ENCODE data around the gene TMEM132D.

Gene TMEM132D

DNA sequence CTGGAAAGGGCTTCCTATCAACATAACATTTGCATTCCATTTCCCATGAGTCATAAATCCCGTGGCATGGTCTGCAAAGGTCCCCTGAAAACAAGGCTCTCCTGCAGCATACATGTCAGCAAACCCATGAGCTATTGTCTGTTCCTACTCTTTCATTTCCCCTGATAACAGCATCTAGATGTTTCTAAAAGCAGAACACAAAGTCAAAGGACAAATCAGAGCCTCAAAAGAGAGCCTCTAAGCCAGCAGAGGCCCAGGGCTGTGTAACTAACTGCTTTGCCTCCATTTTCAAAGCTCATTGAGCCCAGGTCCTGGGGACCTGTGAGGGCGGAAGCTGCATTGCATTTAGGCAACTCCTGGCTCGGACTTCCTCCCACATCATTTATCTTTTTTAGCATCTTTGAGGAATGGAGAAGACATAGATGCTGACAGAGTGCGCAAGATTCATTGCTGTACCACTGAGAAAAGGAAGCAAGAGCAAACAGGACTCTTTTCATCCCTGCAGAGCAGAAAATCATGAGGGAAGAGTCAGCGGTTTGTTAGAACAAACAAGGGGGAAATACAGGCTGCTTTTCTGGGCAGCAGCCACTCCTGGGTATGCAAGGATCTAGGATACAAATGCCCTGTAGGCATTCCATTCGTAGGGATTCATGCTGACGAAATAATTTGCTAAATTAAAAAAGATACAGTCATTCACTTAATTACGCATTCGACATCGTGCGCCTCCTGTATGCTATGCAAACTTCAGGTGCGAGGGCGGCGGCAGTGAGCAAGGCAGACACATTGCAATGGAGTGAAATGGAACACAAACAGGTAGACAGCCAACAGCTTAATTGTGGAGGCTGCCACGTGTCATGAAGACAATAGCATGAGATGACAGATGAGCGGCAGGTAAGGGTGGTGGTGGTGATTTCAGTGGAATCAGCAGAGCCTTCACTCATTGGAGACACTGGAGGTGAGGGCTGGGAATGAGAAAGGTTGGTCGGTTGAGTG lies 131.0 kb downstream of the TMEM132D start:
- no peak for TF ChIP-seq GATA2 (IDR thresholded peaks at IDR 0.05; ENCODE audit: low read depth, low read length)
- TF ChIP-seq GATA3 (IDR thresholded peaks at IDR 0.05; ENCODE audit: low read depth, low read length) = no peak

DNA sequence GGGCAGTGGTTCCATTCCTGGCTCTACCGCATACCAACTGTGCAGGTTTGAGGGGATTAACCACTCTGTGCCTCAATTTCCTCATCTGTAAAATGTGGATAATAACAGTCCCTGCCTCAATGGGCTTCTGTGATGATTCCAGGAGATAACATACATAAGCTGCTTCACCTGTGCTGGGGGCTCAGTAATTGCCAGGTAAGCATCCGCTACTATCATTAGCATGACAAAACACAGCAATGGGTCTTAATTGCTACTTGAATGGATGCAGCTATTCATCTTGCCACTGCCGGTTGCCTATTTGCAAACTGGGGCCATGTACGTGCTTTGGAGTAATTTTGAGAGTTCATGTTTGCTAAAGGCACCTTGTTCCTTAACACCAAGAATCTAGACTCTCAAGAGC lies 132.6 kb downstream of the TMEM132D start:
- TF ChIP-seq GATA3 (IDR thresholded peaks at IDR 0.05; ENCODE audit: low read depth, low read length) (no peak), GATA2 (IDR thresholded peaks at IDR 0.05; ENCODE audit: low read depth, low read length) (no peak)

DNA sequence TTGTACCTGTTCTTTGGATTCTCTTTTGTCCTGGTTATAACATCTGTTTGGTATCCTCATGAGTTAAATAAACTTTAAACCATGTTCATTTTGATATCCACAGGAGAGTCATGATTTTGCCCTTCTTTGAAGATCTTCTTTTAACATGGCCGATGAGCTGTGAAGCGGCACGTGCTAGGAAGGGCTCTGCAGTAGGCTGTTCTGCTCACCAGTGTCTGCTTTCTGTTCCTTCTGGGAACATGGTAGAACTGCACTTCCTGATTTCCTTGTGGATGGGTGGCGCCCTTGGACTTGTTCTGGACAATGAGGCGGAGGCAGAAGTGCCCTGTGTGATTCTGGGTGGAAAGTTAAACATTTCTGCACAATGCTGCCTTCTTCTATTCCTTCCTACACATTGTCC lies 138.1 kb downstream of the TMEM132D start:
- TF ChIP-seq GATA2 (IDR thresholded peaks at IDR 0.05; ENCODE audit: low read depth, low read length) (no peak), GATA3 (IDR thresholded peaks at IDR 0.05; ENCODE audit: low read depth, low read length) (no peak)

DNA sequence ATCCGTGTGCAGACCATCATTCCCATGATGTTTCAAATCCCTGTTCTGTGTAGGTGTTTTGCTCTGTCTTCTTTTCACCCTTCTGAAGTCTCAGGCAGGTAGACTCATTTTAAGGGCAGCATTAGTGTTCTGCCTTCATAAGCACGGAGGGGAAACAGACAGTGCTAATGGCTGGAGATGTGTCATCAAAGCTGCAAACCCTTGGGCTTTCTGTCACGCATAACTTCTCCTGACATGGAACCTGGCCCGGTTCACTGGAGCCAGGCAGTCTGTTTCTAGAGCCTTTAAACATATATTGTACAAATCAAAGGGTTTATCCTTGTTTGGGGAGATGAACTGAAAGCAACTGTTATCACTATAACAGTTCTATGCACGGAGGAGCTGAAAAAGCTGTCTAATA lies 141.4 kb downstream of the TMEM132D start:
- TF ChIP-seq GATA2 (IDR thresholded peaks at IDR 0.05; ENCODE audit: low read depth, low read length) (no peak), GATA3 (IDR thresholded peaks at IDR 0.05; ENCODE audit: low read depth, low read length) (no peak)

DNA sequence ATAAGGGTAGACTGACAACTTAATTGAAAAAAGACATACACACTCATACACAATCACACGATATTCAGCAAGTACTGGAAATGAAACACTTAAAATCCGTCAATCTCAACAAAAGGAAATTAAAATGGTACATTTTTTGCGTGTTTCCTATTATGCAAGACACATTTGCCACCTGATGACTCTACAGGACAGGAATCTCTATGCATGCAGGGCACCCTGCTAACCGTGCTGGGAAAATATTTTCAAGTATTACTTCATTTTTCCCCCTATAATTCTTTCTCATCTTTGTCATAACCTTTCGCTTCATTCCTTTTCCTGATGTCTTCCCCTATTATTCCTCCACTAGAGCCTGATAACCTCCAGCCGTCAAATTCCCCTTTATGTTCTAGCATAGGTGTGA lies 150.2 kb downstream of the TMEM132D start:
- no peak for TF ChIP-seq GATA2 (IDR thresholded peaks at IDR 0.05; ENCODE audit: low read depth, low read length)
- TF ChIP-seq GATA3 (IDR thresholded peaks at IDR 0.05; ENCODE audit: low read depth, low read length) = no peak

DNA sequence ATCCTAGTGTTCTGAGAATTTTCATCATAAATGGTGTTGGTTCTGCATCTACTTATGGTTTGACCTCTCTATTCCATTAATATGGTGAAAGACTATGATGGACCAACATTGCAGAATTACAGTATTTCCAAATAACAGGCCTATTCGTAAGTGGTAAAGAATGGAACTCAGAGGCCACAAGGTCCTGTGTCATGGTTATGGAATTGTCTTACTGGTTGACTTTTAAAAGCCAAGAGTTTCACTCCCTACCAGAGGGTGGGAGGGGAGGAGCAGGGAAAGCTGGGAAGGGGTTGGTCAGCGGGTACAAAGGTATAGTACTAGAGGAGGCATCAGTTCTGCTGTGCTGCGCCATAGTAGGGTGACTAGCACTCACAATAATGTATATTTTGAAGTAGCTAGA lies 153.4 kb downstream of the TMEM132D start:
- no peak for TF ChIP-seq GATA3 (IDR thresholded peaks at IDR 0.05; ENCODE audit: low read depth, low read length)
- TF ChIP-seq GATA2 (IDR thresholded peaks at IDR 0.05; ENCODE audit: low read depth, low read length) = no peak

DNA sequence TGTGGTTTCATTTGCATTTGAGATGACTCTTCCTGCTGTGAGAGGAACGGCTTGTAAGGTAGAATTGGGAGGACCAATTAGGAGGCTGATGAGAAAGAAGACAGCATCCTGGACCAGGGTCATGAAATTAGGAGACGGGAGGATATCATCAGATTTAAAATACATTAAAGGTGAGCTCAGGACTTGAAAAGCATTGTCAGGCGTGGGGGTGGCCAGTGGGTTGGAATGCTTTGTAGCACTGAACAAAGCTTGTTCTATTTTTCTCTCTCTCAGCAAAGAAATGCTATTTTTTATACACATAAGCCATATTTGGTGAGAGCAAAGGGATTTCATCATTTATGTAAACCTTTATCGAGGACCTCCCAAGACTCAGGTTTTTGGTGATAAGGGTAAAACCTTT lies 157.5 kb downstream of the TMEM132D start:
- no peak for TF ChIP-seq GATA2 (IDR thresholded peaks at IDR 0.05; ENCODE audit: low read depth, low read length)
- no peak for TF ChIP-seq GATA3 (IDR thresholded peaks at IDR 0.05; ENCODE audit: low read depth, low read length)

DNA sequence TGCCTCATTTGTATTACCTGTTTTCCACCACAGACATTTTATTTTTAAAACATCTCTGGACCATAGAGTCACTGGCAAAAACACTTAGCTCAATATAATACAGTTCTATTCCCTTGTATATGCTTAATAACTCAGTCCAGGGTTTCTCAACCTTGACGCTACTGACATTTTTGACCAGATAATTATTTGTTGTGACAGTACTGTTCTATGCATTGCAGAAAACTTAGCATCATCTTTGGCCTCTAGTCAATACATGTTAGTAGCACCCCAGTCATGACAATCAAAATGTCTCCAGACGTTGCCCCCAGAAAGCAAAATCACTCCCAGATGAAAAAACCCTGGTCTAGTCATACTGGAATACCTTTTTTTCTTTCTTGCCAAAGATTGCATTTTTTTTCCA lies 174.7 kb downstream of the TMEM132D start:
- TF ChIP-seq GATA3 (IDR thresholded peaks at IDR 0.05; ENCODE audit: low read depth, low read length) = no peak
- TF ChIP-seq GATA2 (IDR thresholded peaks at IDR 0.05; ENCODE audit: low read depth, low read length) = no peak

DNA sequence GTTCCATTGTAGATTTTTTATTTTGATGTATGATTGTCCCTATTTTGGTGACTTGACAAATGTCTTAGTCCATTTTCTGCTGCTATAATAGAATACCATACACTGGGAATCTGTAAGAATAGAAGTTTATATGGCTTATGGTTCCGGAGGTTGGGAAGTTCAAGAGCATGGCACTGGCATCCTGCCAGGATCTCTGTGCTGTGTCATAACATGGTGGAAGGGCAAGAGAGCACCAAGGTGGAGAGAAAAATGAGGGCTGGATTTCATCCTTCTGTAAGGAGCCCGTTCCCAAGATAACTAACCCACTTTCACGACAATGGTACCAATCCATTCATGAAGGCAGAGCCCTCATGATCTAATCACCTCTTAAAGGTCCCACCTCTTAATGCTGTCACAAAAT lies 176.7 kb downstream of the TMEM132D start:
- TF ChIP-seq GATA3 (IDR thresholded peaks at IDR 0.05; ENCODE audit: low read depth, low read length) (no peak), GATA2 (IDR thresholded peaks at IDR 0.05; ENCODE audit: low read depth, low read length) (no peak)

DNA sequence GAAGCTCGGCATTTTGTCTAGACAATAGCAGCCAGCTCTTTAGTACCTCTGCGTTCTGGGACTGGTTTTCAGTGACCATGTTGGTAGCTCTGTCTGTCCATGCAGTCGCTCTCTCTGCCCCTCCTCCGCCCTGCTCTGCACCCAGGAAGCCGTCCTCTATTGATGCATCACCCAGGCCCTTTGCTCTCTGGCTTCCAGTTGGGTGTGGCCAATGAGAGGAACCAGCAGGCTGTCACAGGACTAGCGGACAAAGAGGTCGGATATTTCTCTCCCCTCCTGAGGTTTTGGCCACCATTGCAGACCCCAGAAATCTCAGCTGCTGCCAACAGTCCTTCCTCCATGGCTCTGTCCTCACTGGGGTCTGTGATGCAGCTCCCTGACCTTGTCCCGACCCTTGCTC lies 180.6 kb downstream of the TMEM132D start:
- no peak for TF ChIP-seq GATA3 (IDR thresholded peaks at IDR 0.05; ENCODE audit: low read depth, low read length)
- no peak for TF ChIP-seq GATA2 (IDR thresholded peaks at IDR 0.05; ENCODE audit: low read depth, low read length)

DNA sequence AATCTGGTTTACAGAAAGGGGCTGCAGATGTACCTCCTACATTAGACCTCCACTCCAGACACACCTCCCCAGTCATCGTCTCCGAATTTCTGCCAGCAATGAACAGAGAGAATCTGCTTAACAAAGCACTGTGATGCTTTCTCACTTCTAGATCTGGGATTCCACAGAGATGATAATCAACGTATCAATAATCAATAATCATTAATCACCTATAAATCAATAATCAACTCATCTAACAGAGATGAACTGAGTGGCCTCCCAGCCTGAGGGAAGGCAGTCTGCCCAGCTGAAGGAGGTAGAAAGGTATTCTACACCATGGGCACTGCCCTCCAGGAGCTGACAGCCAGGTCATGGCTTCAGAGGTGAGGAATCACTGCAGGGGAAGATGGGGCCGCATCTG lies 183.2 kb downstream of the TMEM132D start:
- TF ChIP-seq GATA3 (IDR thresholded peaks at IDR 0.05; ENCODE audit: low read depth, low read length) (no peak), GATA2 (IDR thresholded peaks at IDR 0.05; ENCODE audit: low read depth, low read length) (no peak)

DNA sequence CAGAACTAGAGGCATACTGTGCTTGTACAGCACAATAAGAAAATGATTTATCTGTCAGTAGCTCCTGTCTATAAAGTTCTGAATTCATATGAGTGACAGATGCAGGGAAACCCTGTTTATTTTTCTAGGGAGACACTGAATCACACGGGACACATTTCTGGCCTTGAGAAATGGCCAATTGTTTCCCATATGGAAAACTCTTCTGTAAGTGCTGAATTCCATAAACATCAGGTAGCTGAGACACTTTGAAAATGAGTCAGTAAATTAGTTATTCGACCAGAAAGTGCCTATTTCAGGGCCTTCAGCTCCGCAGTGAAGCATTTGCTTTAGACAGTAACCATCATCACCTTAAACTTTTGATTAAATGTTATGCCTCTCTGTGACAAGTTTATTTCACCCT lies 184.4 kb downstream of the TMEM132D start:
- TF ChIP-seq GATA2 (IDR thresholded peaks at IDR 0.05; ENCODE audit: low read depth, low read length) (no peak), GATA3 (IDR thresholded peaks at IDR 0.05; ENCODE audit: low read depth, low read length) (no peak)

DNA sequence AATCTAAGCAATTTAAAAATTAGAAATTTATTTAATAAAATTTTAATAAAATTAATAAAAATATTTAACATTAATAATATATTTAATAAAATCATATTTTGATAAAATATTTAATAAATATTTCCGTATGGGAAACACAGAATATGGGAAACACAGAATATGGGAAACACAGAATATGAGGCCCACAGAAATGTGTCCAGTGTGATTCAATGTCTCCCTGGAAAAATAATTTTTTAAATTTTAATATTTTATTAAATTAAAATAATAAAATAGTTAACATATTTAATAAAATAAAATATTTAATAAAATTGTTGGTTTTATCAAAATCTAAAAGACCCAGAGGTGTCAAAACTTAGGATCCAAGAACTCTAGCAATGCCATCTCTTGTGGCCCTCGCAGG lies 186.4 kb downstream of the TMEM132D start:
- no peak for TF ChIP-seq GATA3 (IDR thresholded peaks at IDR 0.05; ENCODE audit: low read depth, low read length)
- TF ChIP-seq GATA2 (IDR thresholded peaks at IDR 0.05; ENCODE audit: low read depth, low read length) = no peak

DNA sequence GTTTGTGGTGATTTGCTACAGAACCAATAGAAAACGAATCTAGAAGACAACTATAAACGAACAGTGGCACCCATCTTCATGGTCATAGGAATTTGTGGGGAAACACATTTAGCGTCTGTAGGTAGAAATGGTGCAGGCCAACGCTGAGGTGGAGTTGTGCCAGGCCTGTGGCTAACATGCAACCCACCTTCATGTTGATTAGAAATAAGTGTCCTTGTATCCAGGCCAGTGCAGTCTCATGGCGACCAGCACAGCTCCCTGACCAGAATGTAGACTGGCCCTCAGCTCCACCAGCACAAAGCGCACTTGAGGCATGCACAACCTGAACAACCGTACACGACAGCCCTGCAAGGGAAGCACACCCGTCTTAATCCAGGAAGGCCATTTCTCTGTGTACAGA lies 187.0 kb downstream of the TMEM132D start:
- TF ChIP-seq GATA3 (IDR thresholded peaks at IDR 0.05; ENCODE audit: low read depth, low read length) = no peak

DNA sequence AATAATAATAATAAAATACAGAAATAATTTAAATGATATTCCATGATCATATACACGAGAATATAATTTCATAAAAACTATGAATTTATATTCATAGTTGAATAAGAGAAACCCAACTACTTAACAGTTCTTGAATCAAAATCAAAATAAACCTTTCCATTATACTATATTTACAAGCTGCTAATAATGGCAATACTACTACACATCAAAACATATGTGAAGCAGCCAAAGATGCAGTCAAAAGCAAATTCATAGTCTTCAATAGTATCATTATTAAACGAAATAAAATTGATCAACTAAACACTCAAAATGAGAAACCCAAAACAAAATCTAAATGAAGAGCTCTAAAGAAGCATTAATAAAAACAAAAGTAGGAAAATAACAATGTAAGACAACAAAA lies 197.1 kb downstream of the TMEM132D start:
- no peak for TF ChIP-seq GATA2 (IDR thresholded peaks at IDR 0.05; ENCODE audit: low read depth, low read length)
- TF ChIP-seq GATA3 (IDR thresholded peaks at IDR 0.05; ENCODE audit: low read depth, low read length) = no peak
